ENCODE data around the gene FAIM2.

The FAIM2 gene

DNA sequence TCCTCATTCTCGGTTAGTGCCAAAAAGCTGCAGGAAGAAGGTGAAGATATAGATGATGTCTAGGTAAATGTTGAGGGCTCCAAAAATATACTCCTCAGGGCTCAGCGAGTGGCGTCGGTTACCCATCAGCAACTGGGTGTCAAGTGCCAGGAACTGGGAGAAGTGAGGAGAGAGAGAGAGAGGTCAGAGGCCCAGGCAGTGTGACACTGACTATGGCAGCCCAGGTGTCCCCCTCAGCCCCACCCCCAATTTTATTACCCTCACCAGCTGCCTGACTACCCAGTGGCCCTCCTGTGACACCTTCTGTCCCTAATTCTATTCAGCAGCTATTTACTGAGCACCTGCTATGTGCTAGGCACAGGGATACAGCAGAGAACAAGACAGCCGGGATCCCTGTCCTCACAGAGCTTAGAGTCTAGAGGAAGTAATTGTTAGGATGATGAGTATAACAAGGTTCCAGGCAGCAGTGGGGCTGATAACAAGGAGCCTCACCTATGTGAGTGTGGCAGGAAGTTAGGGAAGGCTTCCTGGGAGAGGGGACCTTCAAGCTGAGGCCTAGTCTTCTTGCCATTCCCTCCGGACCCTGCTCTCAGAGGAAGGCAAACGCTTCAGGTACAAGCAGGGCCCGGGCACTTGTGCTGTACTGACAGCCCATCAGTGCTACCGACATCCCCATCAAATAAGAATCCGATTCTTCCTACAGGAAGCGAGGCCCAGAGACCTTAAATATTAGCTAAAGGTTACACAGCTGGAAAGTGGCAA is 33.0 kb downstream of the FAIM2 start:
- Histone ChIP-seq H3K36me3 (ENCODE audit: insufficient read depth, low read length) (no peaks in the 10 kb centered on the region), H3K4me3 (ENCODE audit: low read depth in 1 of 2, low read length in 2 of 2) (no peak overlapping the region), H3K27me3 (ENCODE audit: insufficient read depth, low read length, poor library complexity) (no peaks in the 10 kb centered on the region), H3K27ac (ENCODE audit: low read length) (no peak overlapping the region), H3K4me2 (ENCODE audit: insufficient read depth, low read length) (no peak overlapping the region), H3K9ac (ENCODE audit: low read depth, low read length) (no peak overlapping the region), H2AFZ (ENCODE audit: low read depth, low read length) (no peak overlapping the region), H3K79me2 (ENCODE audit: insufficient read depth, low read length) (no peaks in the 10 kb centered on the region), H3K9me3 (ENCODE audit: insufficient read depth, low read length, severe bottlenecking) (no peaks in the 10 kb centered on the region), H3K4me1 (ENCODE audit: insufficient read depth, low read length) (no peaks in the 10 kb centered on the region), H4K20me1 (ENCODE audit: insufficient read depth, low read length) (no peaks in the 10 kb centered on the region; the same call in 1 of the 2 replicates)
- TF ChIP-seq CTCF (IDR thresholded peaks at IDR 0.05; ENCODE audit: borderline replicate concordance, extremely low read depth, low read length, poor library complexity, severe bottlenecking) = no peak
- no peak for ATAC-seq (ENCODE audit: insufficient read depth, low read depth)
- no peak for DNase-seq

DNA sequence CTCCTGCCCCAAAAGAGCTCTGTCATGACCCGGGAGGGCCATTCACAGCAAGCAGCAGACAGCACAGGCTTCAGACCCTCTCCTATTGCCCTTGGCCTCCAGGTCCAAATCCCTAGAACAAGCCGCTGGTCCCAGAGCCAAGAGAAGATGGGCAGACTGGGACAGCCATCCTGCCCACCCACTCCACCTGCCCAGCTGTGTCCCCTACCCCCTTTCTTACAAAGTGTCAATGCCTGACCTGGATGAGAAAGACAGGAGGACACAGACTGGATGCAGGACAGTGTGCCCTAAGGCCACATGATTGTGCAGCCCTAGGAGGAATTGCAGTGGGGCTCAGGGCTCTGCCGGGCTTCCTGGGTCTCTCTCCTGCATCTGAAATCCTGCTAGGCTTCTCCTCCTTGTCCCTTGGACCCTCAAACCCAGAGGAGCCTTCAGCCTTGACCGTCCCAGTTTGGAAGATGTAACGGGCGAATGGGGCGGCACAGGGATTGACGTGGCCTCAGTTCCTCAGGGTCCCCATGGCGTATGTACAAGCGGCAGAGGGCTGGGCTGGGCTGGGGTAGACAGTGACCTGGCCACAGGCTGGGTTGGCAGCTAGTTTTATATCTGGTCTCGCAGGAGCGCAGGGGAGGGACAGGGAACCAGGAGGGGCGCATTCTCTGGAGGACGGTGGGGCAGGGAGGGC is 33.7 kb downstream of the FAIM2 start:
- H3K4me1 ChIP-seq (ENCODE audit: insufficient read depth, low read length) = no peaks in the 10 kb centered on the region
- no peaks in the 10 kb centered on the region; the same call in 1 of the 2 replicates for H4K20me1 ChIP-seq (ENCODE audit: insufficient read depth, low read length)
- H3K36me3 ChIP-seq (ENCODE audit: insufficient read depth, low read length) = no peaks in the 10 kb centered on the region
- no peak overlapping the region for H3K4me2 ChIP-seq (ENCODE audit: insufficient read depth, low read length)
- no peak overlapping the region for H2AFZ ChIP-seq (ENCODE audit: low read depth, low read length)
- DNase-seq = no peak
- ATAC-seq (ENCODE audit: insufficient read depth, low read depth) = no peak
- no peaks in the 10 kb centered on the region for H3K27me3 ChIP-seq (ENCODE audit: insufficient read depth, low read length, poor library complexity)
- no peak overlapping the region for H3K4me3 ChIP-seq (ENCODE audit: low read depth in 1 of 2, low read length in 2 of 2)
- no peak overlapping the region for H3K27ac ChIP-seq (ENCODE audit: low read length)
- no peak overlapping the region for H3K9ac ChIP-seq (ENCODE audit: low read depth, low read length)
- no peaks in the 10 kb centered on the region for H3K79me2 ChIP-seq (ENCODE audit: insufficient read depth, low read length)
- H3K9me3 ChIP-seq (ENCODE audit: insufficient read depth, low read length, severe bottlenecking) = no peaks in the 10 kb centered on the region
- TF ChIP-seq EZH2 (IDR thresholded peaks at IDR 0.05; ENCODE audit: borderline replicate concordance, low read depth, low read length, severe bottlenecking) = no peak
- no peak for TF ChIP-seq CTCF (IDR thresholded peaks at IDR 0.05; ENCODE audit: borderline replicate concordance, extremely low read depth, low read length, poor library complexity, severe bottlenecking)

DNA sequence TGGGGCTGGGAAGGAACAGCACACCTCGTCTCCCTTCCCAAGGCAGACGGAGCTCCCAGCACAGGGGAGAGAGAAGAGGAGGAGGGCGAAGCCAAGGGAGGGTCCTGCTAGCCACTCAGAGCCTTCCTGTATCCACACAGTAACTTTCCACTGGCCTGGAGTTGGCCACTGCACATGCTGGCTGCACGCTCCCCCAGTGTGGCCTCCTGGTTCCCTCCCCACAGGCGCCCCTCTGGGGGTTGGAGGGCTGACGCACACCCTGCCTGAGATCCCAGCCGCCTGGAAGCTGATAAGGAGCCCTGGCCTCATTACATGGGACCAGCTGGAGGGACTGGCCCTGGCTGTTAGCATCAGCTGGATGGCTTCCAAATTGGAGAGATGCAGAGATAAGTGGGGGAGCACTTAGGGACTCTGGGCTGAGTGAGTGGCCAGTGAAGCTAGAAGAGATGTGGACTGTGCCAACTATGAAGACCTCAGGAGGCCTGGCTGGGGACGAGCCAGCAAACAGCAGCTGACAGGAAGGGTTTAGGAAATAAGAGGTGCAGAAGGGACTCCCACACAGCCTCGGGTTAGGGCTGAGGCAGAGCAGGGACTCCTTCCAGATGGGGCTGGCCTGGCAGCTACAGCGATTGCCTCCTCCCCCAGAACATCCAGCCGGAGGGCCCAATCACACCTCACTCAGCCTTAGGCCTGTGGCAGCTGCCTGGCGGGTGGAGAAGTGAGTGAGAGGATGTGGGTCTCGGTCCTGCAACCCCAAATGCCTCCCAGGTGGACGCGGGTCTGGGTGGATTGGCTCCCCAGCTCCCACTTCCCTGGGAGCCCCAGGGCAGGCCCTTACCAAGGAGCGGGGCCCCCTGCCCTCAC is 34.5 kb downstream of the FAIM2 start:
- DNase-seq (no peak), ATAC-seq (ENCODE audit: insufficient read depth, low read depth) (no peak)
- H4K20me1 ChIP-seq (ENCODE audit: insufficient read depth, low read length) = no peaks in the 10 kb centered on the region; the same call in 1 of the 2 replicates
- H3K9me3 ChIP-seq (ENCODE audit: insufficient read depth, low read length, severe bottlenecking) = no peaks in the 10 kb centered on the region
- no peak overlapping the region for H3K4me2 ChIP-seq (ENCODE audit: insufficient read depth, low read length)
- no peak overlapping the region for H3K4me3 ChIP-seq (ENCODE audit: low read depth in 1 of 2, low read length in 2 of 2)
- no peaks in the 10 kb centered on the region for H3K79me2 ChIP-seq (ENCODE audit: insufficient read depth, low read length)
- no peak overlapping the region for H3K27ac ChIP-seq (ENCODE audit: low read length)
- no peak for TF ChIP-seq EZH2 (IDR thresholded peaks at IDR 0.05; ENCODE audit: borderline replicate concordance, low read depth, low read length, severe bottlenecking)
- no peak for TF ChIP-seq CTCF (IDR thresholded peaks at IDR 0.05; ENCODE audit: borderline replicate concordance, extremely low read depth, low read length, poor library complexity, severe bottlenecking)
- H3K4me1 ChIP-seq (ENCODE audit: insufficient read depth, low read length) = no peaks in the 10 kb centered on the region
- no peak overlapping the region for H2AFZ ChIP-seq (ENCODE audit: low read depth, low read length)
- no peaks in the 10 kb centered on the region for H3K36me3 ChIP-seq (ENCODE audit: insufficient read depth, low read length)
- H3K27me3 ChIP-seq (ENCODE audit: insufficient read depth, low read length, poor library complexity) = no peaks in the 10 kb centered on the region
- H3K9ac ChIP-seq (ENCODE audit: low read depth, low read length) = no peak overlapping the region
